Measurements from ENCODE around the gene PJVK.
"Not testable (repeated sequence)": the region's sequence is repeated elsewhere in the genome, so short reads cannot be mapped to it uniquely, and the experiment has no call there.

PJVK gene

DNA sequence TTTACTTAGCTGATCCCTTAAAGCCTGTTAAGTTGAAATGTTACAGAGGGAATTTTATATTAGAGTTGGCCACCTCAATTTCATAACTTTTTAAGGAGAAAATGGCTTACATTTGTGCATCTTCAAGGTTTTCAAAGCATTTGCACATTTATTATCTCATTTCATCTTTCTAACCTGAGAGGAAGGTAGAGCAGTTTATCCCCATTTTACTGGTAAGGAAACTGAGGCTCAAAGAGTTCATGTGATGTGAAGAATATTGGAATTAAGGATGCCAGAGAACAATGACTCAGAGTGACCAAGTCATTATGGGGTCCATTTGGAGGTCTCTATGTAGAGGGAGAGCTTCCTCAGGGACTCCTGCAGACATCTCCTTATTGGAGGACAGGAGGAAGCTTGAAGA, 35.2 kb upstream of the PJVK start:
- Histone ChIP-seq H3K9me3 (ENCODE audit: control insufficient read depth in 2 of 2, low read length in 2 of 2) (no peaks in the 10 kb centered on the region), H3K27me3 (ENCODE audit: control insufficient read depth in 2 of 2, insufficient read depth in 2 of 2, low read length in 2 of 2) (no peaks in the 10 kb centered on the region), H3K4me1 (ENCODE audit: control insufficient read depth in 2 of 2, insufficient read depth in 2 of 2, low read length in 2 of 2) (peaks cover 0 to 7% of the 10 kb centered on the region in 2 donors), H3K4me3 (ENCODE audit: low read length in 2 of 2) (no peak overlapping the region), H3K36me3 (ENCODE audit: control insufficient read depth in 2 of 2, insufficient read depth in 2 of 2, low read length in 2 of 2) (no peaks in the 10 kb centered on the region), H3K9ac (ENCODE audit: low read depth in 1 of 2, low read length in 2 of 2) (no peak overlapping the region), H3K27ac (ENCODE audit: low read depth in 2 of 2, low read length in 2 of 2) (no peak overlapping the region)

DNA sequence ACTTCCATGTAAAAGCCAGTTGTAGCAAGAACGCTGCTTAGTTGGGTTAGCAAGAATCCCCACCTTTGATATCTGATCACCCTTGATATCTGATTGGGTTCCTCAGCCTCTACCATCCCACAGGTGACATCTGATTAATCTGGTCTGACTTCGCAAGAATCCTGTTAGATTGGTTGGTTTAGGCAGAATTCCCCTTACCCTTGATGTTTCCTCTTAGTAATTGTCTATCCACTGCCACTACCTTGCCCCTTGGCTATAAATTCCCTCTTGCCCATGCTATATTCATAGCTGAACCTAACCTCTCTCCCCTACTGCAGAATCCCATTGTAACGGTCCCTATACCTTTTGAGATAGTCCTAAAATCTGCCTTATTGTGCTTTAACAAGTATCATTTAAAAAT, 33.3 kb upstream of the PJVK start:
- no peak overlapping the region for H3K4me3 ChIP-seq (ENCODE audit: low read length in 2 of 2)

DNA sequence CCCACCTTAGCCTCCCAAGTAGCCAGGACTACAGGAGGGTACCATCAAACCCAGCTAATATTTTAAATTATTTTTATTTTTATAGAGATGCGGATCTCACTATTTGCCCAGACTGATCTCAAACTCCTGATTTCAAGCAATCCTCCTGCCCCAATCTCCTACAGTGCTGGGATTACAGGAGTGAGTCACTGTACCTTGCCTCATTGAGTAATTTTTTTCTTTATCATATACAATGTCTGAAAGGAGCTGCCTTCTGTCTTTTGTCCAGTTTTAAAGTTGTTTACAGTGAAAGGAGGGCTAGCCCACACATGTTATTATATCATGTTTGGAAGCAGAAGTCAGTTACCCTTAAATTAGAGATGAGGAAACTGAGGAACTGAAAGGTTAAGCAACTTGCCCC, 32.8 kb upstream of the PJVK start:
- H3K27ac ChIP-seq (ENCODE audit: low read depth in 2 of 2, low read length in 2 of 2): no peak overlapping the region

More for the DNA sequence above, 33.3 kb upstream of the PJVK start:
- Histone ChIP-seq H3K27me3 (ENCODE audit: control insufficient read depth in 2 of 2, insufficient read depth in 2 of 2, low read length in 2 of 2) (no peaks in the 10 kb centered on the region), H3K4me1 (ENCODE audit: control insufficient read depth in 2 of 2, insufficient read depth in 2 of 2, low read length in 2 of 2) (peaks cover 0 to 6% of the 10 kb centered on the region in 2 donors), H3K36me3 (ENCODE audit: control insufficient read depth in 2 of 2, insufficient read depth in 2 of 2, low read length in 2 of 2) (no peaks in the 10 kb centered on the region), H3K9me3 (ENCODE audit: control insufficient read depth in 2 of 2, low read length in 2 of 2) (no peaks in the 10 kb centered on the region), H3K27ac (ENCODE audit: low read depth in 2 of 2, low read length in 2 of 2) (no peak overlapping the region), H3K9ac (ENCODE audit: low read depth in 1 of 2, low read length in 2 of 2) (no peak overlapping the region)

GRCh38 chr2:178419123-178419522, 32.1 kb upstream of the PJVK start:
- Histone ChIP-seq H3K9ac (ENCODE audit: low read depth in 1 of 2, low read length in 2 of 2) (no peak overlapping the region), H3K36me3 (ENCODE audit: control insufficient read depth in 2 of 2, insufficient read depth in 2 of 2, low read length in 2 of 2) (no peaks in the 10 kb centered on the region), H3K9me3 (ENCODE audit: control insufficient read depth in 2 of 2, low read length in 2 of 2) (no peaks in the 10 kb centered on the region), H3K27me3 (ENCODE audit: control insufficient read depth in 2 of 2, insufficient read depth in 2 of 2, low read length in 2 of 2) (no peaks in the 10 kb centered on the region), H3K4me1 (ENCODE audit: control insufficient read depth in 2 of 2, insufficient read depth in 2 of 2, low read length in 2 of 2) (peaks cover 0 to 6% of the 10 kb centered on the region in 2 donors), H3K27ac (ENCODE audit: low read depth in 2 of 2, low read length in 2 of 2) (no peak overlapping the region), H3K4me3 (ENCODE audit: low read length in 2 of 2) (no peak overlapping the region)

More for the DNA sequence above, 32.8 kb upstream of the PJVK start:
- Histone ChIP-seq H3K4me3 (ENCODE audit: low read length in 2 of 2) (no peak overlapping the region), H3K4me1 (ENCODE audit: control insufficient read depth in 2 of 2, insufficient read depth in 2 of 2, low read length in 2 of 2) (peaks cover 0 to 6% of the 10 kb centered on the region in 2 donors), H3K9me3 (ENCODE audit: control insufficient read depth in 2 of 2, low read length in 2 of 2) (no peaks in the 10 kb centered on the region), H3K9ac (ENCODE audit: low read depth in 1 of 2, low read length in 2 of 2) (no peak overlapping the region), H3K27me3 (ENCODE audit: control insufficient read depth in 2 of 2, insufficient read depth in 2 of 2, low read length in 2 of 2) (no peaks in the 10 kb centered on the region), H3K36me3 (ENCODE audit: control insufficient read depth in 2 of 2, insufficient read depth in 2 of 2, low read length in 2 of 2) (no peaks in the 10 kb centered on the region)

DNA sequence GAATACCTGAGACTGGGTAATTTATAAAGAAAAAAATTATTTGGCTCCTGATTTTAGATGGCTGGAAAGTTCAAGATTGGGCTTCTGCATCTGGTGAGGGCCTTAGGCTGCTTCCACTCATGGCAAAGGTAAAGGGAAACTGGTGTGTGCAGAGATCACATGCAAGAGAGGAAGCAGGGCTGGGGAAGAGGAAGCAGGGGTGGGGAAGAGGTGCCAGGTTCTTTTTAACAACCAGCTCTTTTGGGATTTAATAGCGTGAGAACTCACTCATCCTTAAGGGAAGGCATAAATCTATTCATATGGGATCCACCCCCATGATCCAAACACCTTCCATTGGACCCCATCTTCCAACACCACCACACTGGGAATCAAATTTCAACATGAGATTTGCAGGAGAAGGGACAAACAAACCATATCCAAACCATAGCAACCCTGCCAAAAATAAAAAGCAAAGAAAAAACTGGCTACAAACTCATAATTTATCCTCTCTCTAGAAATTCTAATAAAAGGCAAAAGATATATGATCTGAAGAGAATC, 30.6 kb upstream of the PJVK start:
- Histone ChIP-seq H3K4me1 (ENCODE audit: control insufficient read depth in 2 of 2, insufficient read depth in 2 of 2, low read length in 2 of 2) (no peaks in the 10 kb centered on the region), H3K9ac (ENCODE audit: low read depth in 1 of 2, low read length in 2 of 2) (no peak overlapping the region), H3K27me3 (ENCODE audit: control insufficient read depth in 2 of 2, insufficient read depth in 2 of 2, low read length in 2 of 2) (no peaks in the 10 kb centered on the region), H3K27ac (ENCODE audit: low read depth in 2 of 2, low read length in 2 of 2) (no peak overlapping the region), H3K9me3 (ENCODE audit: control insufficient read depth in 2 of 2, low read length in 2 of 2) (no peaks in the 10 kb centered on the region), H3K4me3 (ENCODE audit: low read length in 2 of 2) (no peak overlapping the region), H3K36me3 (ENCODE audit: control insufficient read depth in 2 of 2, insufficient read depth in 2 of 2, low read length in 2 of 2) (no peaks in the 10 kb centered on the region)

GRCh38 chr2:178422097-178422496, 29.1 kb upstream of the PJVK start:
- Histone ChIP-seq H3K27ac (ENCODE audit: low read depth in 2 of 2, low read length in 2 of 2) (no peak overlapping the region), H3K9ac (ENCODE audit: low read depth in 1 of 2, low read length in 2 of 2) (no peak overlapping the region), H3K36me3 (ENCODE audit: control insufficient read depth in 2 of 2, insufficient read depth in 2 of 2, low read length in 2 of 2) (peaks cover 4 to 5% of the 10 kb centered on the region in 2 donors), H3K4me1 (ENCODE audit: control insufficient read depth in 2 of 2, insufficient read depth in 2 of 2, low read length in 2 of 2) (no peaks in the 10 kb centered on the region), H3K9me3 (ENCODE audit: control insufficient read depth in 2 of 2, low read length in 2 of 2) (no peaks in the 10 kb centered on the region), H3K4me3 (ENCODE audit: low read length in 2 of 2) (no peak overlapping the region), H3K27me3 (ENCODE audit: control insufficient read depth in 2 of 2, insufficient read depth in 2 of 2, low read length in 2 of 2) (no peaks in the 10 kb centered on the region)

DNA sequence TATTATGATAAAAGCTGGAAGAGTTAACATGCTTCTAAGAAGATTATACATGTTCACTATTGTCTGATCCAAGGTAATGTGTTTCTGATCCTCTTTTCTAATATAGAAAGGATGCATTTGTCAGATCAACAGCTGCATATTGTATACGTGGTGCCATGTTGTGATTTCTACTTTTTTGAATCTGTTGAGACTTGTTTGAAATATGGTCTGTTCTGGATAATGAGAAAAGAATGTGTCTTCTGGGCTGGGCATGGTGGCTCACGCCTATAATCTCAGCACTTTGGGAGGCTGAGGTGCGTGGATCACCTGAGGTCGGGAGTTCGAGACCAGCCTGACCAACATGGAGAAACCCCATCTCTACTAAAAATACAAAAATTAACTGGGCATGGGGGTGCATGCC, 27.4 kb upstream of the PJVK start:
- not testable (repeated sequence) for H3K4me3 ChIP-seq (ENCODE audit: low read length in 2 of 2); H3K4me1 ChIP-seq (ENCODE audit: control insufficient read depth in 2 of 2, insufficient read depth in 2 of 2, low read length in 2 of 2); H3K27me3 ChIP-seq (ENCODE audit: control insufficient read depth in 2 of 2, insufficient read depth in 2 of 2, low read length in 2 of 2); H3K9ac ChIP-seq (ENCODE audit: low read depth in 1 of 2, low read length in 2 of 2); H3K27ac ChIP-seq (ENCODE audit: low read depth in 2 of 2, low read length in 2 of 2); H3K9me3 ChIP-seq (ENCODE audit: control insufficient read depth in 2 of 2, low read length in 2 of 2); H3K36me3 ChIP-seq (ENCODE audit: control insufficient read depth in 2 of 2, insufficient read depth in 2 of 2, low read length in 2 of 2)

GRCh38 chr2:178425255-178425827, 25.8 kb upstream of the PJVK start:
- no peaks in the 10 kb centered on the region for H3K27me3 ChIP-seq (ENCODE audit: control insufficient read depth in 2 of 2, insufficient read depth in 2 of 2, low read length in 2 of 2)
- peaks cover 8 to 20% of the 10 kb centered on the region in 2 donors for H3K36me3 ChIP-seq (ENCODE audit: control insufficient read depth in 2 of 2, insufficient read depth in 2 of 2, low read length in 2 of 2)
- no peaks in the 10 kb centered on the region for H3K4me1 ChIP-seq (ENCODE audit: control insufficient read depth in 2 of 2, insufficient read depth in 2 of 2, low read length in 2 of 2)
- no peak overlapping the region for H3K27ac ChIP-seq (ENCODE audit: low read depth in 2 of 2, low read length in 2 of 2)
- H3K9ac ChIP-seq (ENCODE audit: low read depth in 1 of 2, low read length in 2 of 2): no peak overlapping the region
- H3K9me3 ChIP-seq (ENCODE audit: control insufficient read depth in 2 of 2, low read length in 2 of 2): no peaks in the 10 kb centered on the region
- H3K4me3 ChIP-seq (ENCODE audit: low read length in 2 of 2): no peak overlapping the region

DNA sequence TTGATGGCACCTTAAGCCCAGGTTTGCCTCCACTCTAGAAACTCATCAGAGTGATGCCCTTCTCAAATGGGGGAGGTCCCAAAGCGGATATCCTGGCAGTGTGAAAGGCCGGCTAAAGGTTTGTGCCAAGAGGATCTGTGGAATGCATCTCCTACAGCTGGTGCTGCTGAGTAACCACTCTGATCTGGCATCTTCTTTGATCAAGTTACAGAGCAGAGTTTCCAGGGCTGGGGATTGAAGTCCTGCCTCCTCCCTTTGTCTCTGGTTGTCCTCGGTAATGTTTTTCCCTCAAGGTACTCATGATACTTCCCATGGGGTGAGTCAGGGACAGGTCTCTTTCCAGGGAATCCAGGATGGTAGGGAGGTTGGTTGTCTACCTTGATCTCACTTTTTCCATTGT, 24.8 kb upstream of the PJVK start:
- Histone ChIP-seq H3K4me3 (ENCODE audit: low read length in 2 of 2) (no peak overlapping the region), H3K9me3 (ENCODE audit: control insufficient read depth in 2 of 2, low read length in 2 of 2) (no peaks in the 10 kb centered on the region), H3K27ac (ENCODE audit: low read depth in 2 of 2, low read length in 2 of 2) (no peak overlapping the region), H3K27me3 (ENCODE audit: control insufficient read depth in 2 of 2, insufficient read depth in 2 of 2, low read length in 2 of 2) (no peaks in the 10 kb centered on the region), H3K36me3 (ENCODE audit: control insufficient read depth in 2 of 2, insufficient read depth in 2 of 2, low read length in 2 of 2) (peaks cover 15 to 31% of the 10 kb centered on the region in 2 donors), H3K9ac (ENCODE audit: low read depth in 1 of 2, low read length in 2 of 2) (no peak overlapping the region), H3K4me1 (ENCODE audit: control insufficient read depth in 2 of 2, insufficient read depth in 2 of 2, low read length in 2 of 2) (no peaks in the 10 kb centered on the region)

DNA sequence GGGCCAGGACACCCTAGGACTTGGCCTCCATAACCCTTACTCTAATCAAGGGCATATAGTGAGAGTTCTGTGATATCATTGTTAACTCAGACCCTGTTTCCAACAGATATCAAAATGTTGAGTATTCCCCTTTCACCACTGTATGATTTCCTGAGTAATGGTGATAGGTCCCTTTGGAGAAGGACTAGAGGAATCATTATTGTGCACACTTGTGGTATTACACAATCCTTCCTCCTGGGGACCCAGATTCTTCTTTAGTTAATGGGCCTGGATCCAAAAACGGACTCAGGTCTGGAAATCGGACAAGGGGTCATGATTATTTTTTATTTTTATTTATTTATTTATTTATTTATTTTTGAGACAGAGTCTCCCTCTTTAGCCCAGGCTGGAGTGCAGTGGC, 23.7 kb upstream of the PJVK start:
- H3K9ac ChIP-seq (ENCODE audit: low read depth in 1 of 2, low read length in 2 of 2): no peak overlapping the region
- H3K4me1 ChIP-seq (ENCODE audit: control insufficient read depth in 2 of 2, insufficient read depth in 2 of 2, low read length in 2 of 2): no peaks in the 10 kb centered on the region
- H3K9me3 ChIP-seq (ENCODE audit: control insufficient read depth in 2 of 2, low read length in 2 of 2): no peaks in the 10 kb centered on the region
- H3K27ac ChIP-seq (ENCODE audit: low read depth in 2 of 2, low read length in 2 of 2): no peak overlapping the region
- H3K27me3 ChIP-seq (ENCODE audit: control insufficient read depth in 2 of 2, insufficient read depth in 2 of 2, low read length in 2 of 2): no peaks in the 10 kb centered on the region
- H3K36me3 ChIP-seq (ENCODE audit: control insufficient read depth in 2 of 2, insufficient read depth in 2 of 2, low read length in 2 of 2): peaks cover 25 to 40% of the 10 kb centered on the region in 2 donors
- H3K4me3 ChIP-seq (ENCODE audit: low read length in 2 of 2): no peak overlapping the region

Data from mucosa of rectum (tissue), 2 donors.